AML-193 (cell line): ENCODE measurements around the gene CPA3.

Experiments
- DNase-seq, 2 experiments: peaks; one replicate each; lab custom pipeline; 2025; lab: John Stamatoyannopoulos, UW

Gene CPA3

GRCh38 chr3:148861277-148861869 lies 3.7 kb upstream of the CPA3 start:
- DNase-seq, result peak; percentile 78 to 86

GRCh38 chr3:148863297-148863696 lies 1.8 kb upstream of the CPA3 start:
- DNase-seq, result no peak

- no peak for DNase-seq
Measured at GRCh38 chr3:148863814-148864213, 1.3 kb upstream of the CPA3 start.

GRCh38 chr3:148866261-148866660 lies 1.2 kb downstream of the CPA3 start:
- no peak for DNase-seq

- DNase-seq, result no peak
Measured at GRCh38 chr3:148873270-148873927, 8.3 kb downstream of the CPA3 start.

- no peak for DNase-seq
Measured at GRCh38 chr3:148873977-148874376, 8.9 kb downstream of the CPA3 start.

GRCh38 chr3:148878095-148878494 lies 13.0 kb downstream of the CPA3 start:
- no peak for DNase-seq

GRCh38 chr3:148879256-148879655 lies 14.2 kb downstream of the CPA3 start:
- no peak for DNase-seq

GRCh38 chr3:148880681-148881080 lies 15.6 kb downstream of the CPA3 start:
- peak; percentile 78 to 86 for DNase-seq

- DNase-seq, result no peak
Measured at GRCh38 chr3:148881286-148881685, 16.2 kb downstream of the CPA3 start.

GRCh38 chr3:148882288-148882687 lies 17.2 kb downstream of the CPA3 start:
- no peak for DNase-seq

GRCh38 chr3:148883163-148883562 lies 18.1 kb downstream of the CPA3 start:
- DNase-seq, result no peak

- no peak for DNase-seq
Measured at GRCh38 chr3:148884261-148884660, 19.2 kb downstream of the CPA3 start.

- no peak for DNase-seq
Measured at GRCh38 chr3:148889828-148890227, 24.7 kb downstream of the CPA3 start.

- DNase-seq, result no peak
Measured at GRCh38 chr3:148896062-148896461, 31.0 kb downstream of the CPA3 start.

- DNase-seq, result no peak
Measured at GRCh38 chr3:148901987-148902791, 37.1 kb downstream of the CPA3 start.

- no peak for DNase-seq
Measured at GRCh38 chr3:148903022-148903442, 37.9 kb downstream of the CPA3 start.

GRCh38 chr3:148903941-148904340 lies 38.8 kb downstream of the CPA3 start:
- no peak for DNase-seq

GRCh38 chr3:148906667-148907066 lies 41.6 kb downstream of the CPA3 start:
- DNase-seq, result no peak

- DNase-seq, result no peak
Measured at GRCh38 chr3:148911173-148911572, 46.1 kb downstream of the CPA3 start.

GRCh38 chr3:148911592-148911991 lies 46.5 kb downstream of the CPA3 start:
- DNase-seq, result no peak

- peak; percentile 92 to 94 for DNase-seq
Measured at GRCh38 chr3:148914936-148915690, 50.0 kb downstream of the CPA3 start.
